K562 (cell line): ENCODE data around the gene CCM2. TPM values are rescaled to one million over a fixed set of nuclear protein-coding genes. Genes with fewer than 3 reads are reported as not detected.

ENCODE experiments used
- ATF1 ChIP-seq, 2 experiments: fragments of 450-650 bp in 1 of 2; IDR thresholded peaks; 2 replicates each; pipeline ENCODE4 v1.6.1; 2016; ENCODE audit warnings: missing compliant biosample characterization in 1 of 2, missing genetic modification characterization in 1 of 2
- EZH2 ChIP-seq: IDR thresholded peaks from 2 replicates; pipeline ENCODE4 v1.6.1; 2012; ENCODE audit warnings: low read depth, mild to moderate bottlenecking, inconsistent platforms, low read length, borderline replicate concordance
- LARP7 ChIP-seq: fragments of 450-650 bp; IDR thresholded peaks from 2 replicates; pipeline ENCODE4 v1.6.1; 2016
- NFE2 ChIP-seq: IDR thresholded peaks from 2 replicates; pipeline ENCODE4 v1.6.1; 2014; ENCODE audit warnings: antibody characterized with exemption, low read depth
- PHF8 ChIP-seq: fragments of 200-600 bp; sonication (generic); IDR thresholded peaks from 2 replicates; pipeline ENCODE4 v1.6.1; 2012; ENCODE audit warnings: mixed run types, mild to moderate bottlenecking, inconsistent platforms, low read length, moderate library complexity, borderline replicate concordance
- ZFPM2 ChIP-seq: fragments of 250-450 bp; sonication (Bioruptor Pico); IDR thresholded peaks from 2 replicates; pipeline ENCODE4 v1.5.1; 2022; ENCODE audit warnings: mild to moderate bottlenecking
- ZFX ChIP-seq: sonication (generic); formaldehyde crosslinking; IDR thresholded peaks from 2 replicates; pipeline ENCODE4 v1.8.0; 2022; ENCODE audit warnings: mild to moderate bottlenecking, missing genetic modification reagents, moderate library complexity
- ZNF644 ChIP-seq: fragments of 200-800 bp; sonication (Bioruptor generic); IDR thresholded peaks from 2 replicates; pipeline ENCODE4 v1.6.1; 2016; ENCODE audit warnings: low read depth, missing genetic modification characterization, missing compliant biosample characterization
- polyA plus RNA-seq, 8 experiments: library from polyadenylated mRNA; depleted of rRNA in 4 of 8; stranded (reverse) in 5 of 8; unstranded in 3 of 8; fragments of >200 nt; fragmentation: Nextera tagmentation in 2 of 8; fragmentation: Illumina TruSeq in 1 of 8; extraction: Ambion mirVana in 2 of 8; extraction: Trizol in 1 of 8; gene quantifications; 2 replicates each; pipeline versions ENCODE4 v1.2.1 to v1.2.3, GENCODE V29; 2011 to 2014; ENCODE audit warnings: inconsistent platforms in 1 of 8, missing spikeins in 1 of 8
- total RNA-seq, 7 experiments: library from RNA; depleted of rRNA in 6 of 7; stranded (reverse); fragments of >200 nt in 6 of 7; fragmentation: Illumina TruSeq in 2 of 7; extraction: Trizol in 2 of 7; gene quantifications; 2 replicates each; pipeline versions ENCODE4 v1.2.1 to v1.2.3, GENCODE V29; 2011 to 2021; ENCODE audit warnings: low replicate concordance in 1 of 7
- TF ChIP-seq, protein P1 (sequence below): fragments of 250-450 bp; sonication (Bioruptor Pico); IDR thresholded peaks from 2 replicates; pipeline ENCODE4 v1.6.1; 2021; ENCODE audit warnings: mild to moderate bottlenecking
- TF ChIP-seq, protein P2 (sequence below): fragments of 450-650 bp; formaldehyde crosslinking; conservative IDR thresholded peaks from 2 replicates; pipeline ENCODE4 v1.4.0; 2022; ENCODE audit warnings: mild to moderate bottlenecking, missing genetic modification characterization

CCM2 gene
- total and polyA plus RNA-seq, 9 of the 15 experiments (the other 6 are each of a cell fraction or from before 2014, with no cell fraction given) = 0.41 to 38.6 (median 25.9) TPM

DNA sequence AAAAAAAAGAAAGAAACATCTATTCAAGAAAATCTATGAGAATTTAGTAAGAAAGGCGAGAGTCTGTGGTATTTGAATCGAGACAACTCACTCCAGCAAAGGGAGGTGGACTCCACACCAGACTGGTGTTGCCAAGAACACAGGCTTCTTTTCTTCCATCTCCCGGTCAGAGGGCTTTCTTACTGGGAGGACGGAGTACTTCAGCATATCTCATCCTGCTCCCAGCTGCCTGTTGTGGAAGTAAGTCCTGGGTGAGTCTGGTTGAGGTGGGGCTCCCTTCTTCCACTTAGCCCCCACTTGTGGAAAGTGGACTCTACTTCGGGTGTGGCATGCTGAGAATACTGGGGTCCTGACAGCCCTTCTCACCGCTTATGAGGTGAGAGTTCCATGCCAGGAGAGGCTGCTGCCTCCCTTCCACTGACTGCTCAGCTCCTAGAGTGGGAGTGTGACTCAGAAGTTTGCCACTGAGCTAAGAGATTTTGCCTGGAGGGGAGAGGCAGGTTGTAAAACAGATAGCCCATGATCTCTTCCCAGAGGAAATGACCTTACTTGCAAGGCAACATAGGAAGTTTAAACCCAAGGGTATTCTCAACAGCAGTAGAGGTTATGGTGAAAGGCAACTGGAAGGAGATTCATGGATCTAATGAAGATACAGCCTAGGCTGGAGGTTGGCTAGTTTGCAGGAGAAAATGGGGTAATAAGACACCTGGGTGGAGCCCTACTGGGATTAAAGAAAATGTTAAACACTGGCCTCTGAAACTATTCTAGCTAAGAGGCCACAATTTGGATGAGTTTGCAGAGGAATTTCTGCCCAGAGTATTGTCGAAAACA lies 92.3 kb downstream of the CCM2 start (continued):
- TF ChIP-seq ATF1 (CRISPR knock-in tag; IDR thresholded peaks at IDR 0.05) (no peak), ATF1 (tag; IDR thresholded peaks at IDR 0.05) (no peak), PHF8 (no peak), ZFX (CRISPR knock-in tag) (no peak), ZNF644 (no peak), NFE2 (no peak), EZH2 (no peak), LARP7 (no peak), ZFPM2 (no peak)
- TF ChIP-seq, protein P1, sequence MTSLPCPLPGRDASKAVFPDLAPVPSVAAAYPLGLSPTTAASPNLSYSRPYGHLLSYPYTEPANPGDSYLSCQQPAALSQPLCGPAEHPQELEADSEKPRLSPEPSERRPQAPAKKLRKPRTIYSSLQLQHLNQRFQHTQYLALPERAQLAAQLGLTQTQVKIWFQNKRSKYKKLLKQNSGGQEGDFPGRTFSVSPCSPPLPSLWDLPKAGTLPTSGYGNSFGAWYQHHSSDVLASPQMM (CRISPR knock-in tag) = no peak
- TF ChIP-seq, protein P2, sequence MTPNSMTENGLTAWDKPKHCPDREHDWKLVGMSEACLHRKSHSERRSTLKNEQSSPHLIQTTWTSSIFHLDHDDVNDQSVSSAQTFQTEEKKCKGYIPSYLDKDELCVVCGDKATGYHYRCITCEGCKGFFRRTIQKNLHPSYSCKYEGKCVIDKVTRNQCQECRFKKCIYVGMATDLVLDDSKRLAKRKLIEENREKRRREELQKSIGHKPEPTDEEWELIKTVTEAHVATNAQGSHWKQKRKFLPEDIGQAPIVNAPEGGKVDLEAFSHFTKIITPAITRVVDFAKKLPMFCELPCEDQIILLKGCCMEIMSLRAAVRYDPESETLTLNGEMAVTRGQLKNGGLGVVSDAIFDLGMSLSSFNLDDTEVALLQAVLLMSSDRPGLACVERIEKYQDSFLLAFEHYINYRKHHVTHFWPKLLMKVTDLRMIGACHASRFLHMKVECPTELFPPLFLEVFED = no peak
